Muscle of leg (tissue), 16 donors: Measurements from ENCODE around the gene PAX4. TPM values are rescaled to one million over a fixed set of nuclear protein-coding genes. Genes with fewer than 3 reads are reported as not detected.

Experiments used
- DNase-seq: peaks from one replicate; pipeline ENCODE4 v3.0.0; 2013
- H3K27ac ChIP-seq: one replicate; pipeline ENCODE4 v1.5.1; 2013; ENCODE audit warnings: mild to moderate bottlenecking, low read length, control low read depth
- H3K27me3 ChIP-seq: one replicate; pipeline ENCODE4 v1.6.1; 2013; ENCODE audit warnings: low read length; ENCODE audit not compliant: control insufficient read depth, insufficient read depth
- H3K36me3 ChIP-seq: one replicate; pipeline ENCODE4 v1.6.1; 2013; ENCODE audit warnings: low read length; ENCODE audit not compliant: control insufficient read depth, insufficient read depth
- H3K4me1 ChIP-seq: one replicate; pipeline ENCODE4 v1.6.1; 2013; ENCODE audit warnings: low read length; ENCODE audit not compliant: control insufficient read depth, insufficient read depth
- H3K4me3 ChIP-seq: one replicate; pipeline ENCODE4 v1.5.1; 2013; ENCODE audit warnings: low read length, control low read depth
- H3K9me3 ChIP-seq: replicated peaks from 2 replicates; pipeline ENCODE4 v1.6.1; 2013; ENCODE audit warnings: low read depth, low read length; ENCODE audit not compliant: control insufficient read depth
- WGBS: methylation state at CpG from one replicate; pipeline ENCODE4 v1.1.5; 2013; ENCODE audit warnings: missing lambda C conversion rate; ENCODE audit not compliant: insufficient coverage; 5-methylcytosine and 5-hydroxymethylcytosine counted together
- long read RNA-seq, 11 donors: transcript quantifications; one replicate each; lab custom pipeline, GENCODE V29; 2026
- polyA plus RNA-seq, 8 donors: library from polyadenylated mRNA; unstranded; fragments of 120-200 nt; gene quantifications; one replicate each; pipeline versions ENCODE4 v1.2.1 to v1.2.3, GENCODE V29; 2013; ENCODE audit warnings: inconsistent platforms in 1 of 8, low replicate concordance in 1 of 8; ENCODE audit not compliant: insufficient read length in 8 of 8, insufficient read depth in 1 of 8
- total RNA-seq: library from RNA; stranded (reverse); fragments of 120-200 nt; gene quantifications from one replicate; pipeline ENCODE4 v1.2.4, GENCODE V29; 2013

Gene PAX4, protein sequence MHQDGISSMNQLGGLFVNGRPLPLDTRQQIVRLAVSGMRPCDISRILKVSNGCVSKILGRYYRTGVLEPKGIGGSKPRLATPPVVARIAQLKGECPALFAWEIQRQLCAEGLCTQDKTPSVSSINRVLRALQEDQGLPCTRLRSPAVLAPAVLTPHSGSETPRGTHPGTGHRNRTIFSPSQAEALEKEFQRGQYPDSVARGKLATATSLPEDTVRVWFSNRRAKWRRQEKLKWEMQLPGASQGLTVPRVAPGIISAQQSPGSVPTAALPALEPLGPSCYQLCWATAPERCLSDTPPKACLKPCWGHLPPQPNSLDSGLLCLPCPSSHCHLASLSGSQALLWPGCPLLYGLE
- not detected for total RNA-seq
- under 1 TPM in 1 of 8 donors, not detected in 7; 0.11 TPM for polyA plus RNA-seq
- long read RNA-seq, donor 1, result 0 reads
- long read RNA-seq, donor 2, result 0 reads
- long read RNA-seq, donor 3, result 0 reads
- long read RNA-seq, donor 4, result 0 reads
- long read RNA-seq, donor 5, result 0 reads
- long read RNA-seq, donor 6, result 0 reads
- long read RNA-seq, donor 7, result 0 reads
- long read RNA-seq, donor 8, result 0 reads
- long read RNA-seq, donor 9, result 0 reads
- long read RNA-seq, donor 10, result 0 reads
- long read RNA-seq, donor 11, result 0 reads

DNA sequence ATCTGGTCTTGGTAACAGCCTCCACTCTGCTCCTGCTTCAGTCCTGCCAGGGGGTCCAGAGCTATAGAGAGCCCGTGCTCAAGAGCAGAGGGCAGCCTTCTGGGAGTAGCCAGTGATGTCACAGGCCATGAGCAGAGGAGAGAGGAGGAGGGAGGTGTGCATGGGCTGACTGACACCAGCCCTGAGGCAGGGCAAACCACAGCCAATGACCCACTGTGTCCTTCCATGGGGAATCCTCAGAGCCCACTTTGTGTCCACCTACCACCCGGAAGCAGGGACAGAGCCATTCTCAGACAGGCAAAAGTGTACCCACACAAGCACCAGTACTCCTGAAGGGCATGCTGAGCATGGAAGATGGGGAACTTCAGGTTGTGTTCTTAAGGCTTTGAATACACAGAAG is at the start of gene PAX4:
Gene PAX4 (minus strand): TSS at position 101 of the 400 bp plus-strand sequence. CDS start 2,214 bp downstream, outside the sequence.
- WGBS, result 50% methylated on average over 2 of the region's 2 CpGs
- no peak within 1 kb of the TSS for H3K27ac ChIP-seq
- H3K4me1 ChIP-seq, result no peaks in the 10 kb centered on the region
- H3K4me3 ChIP-seq, result no peak within 1 kb of the TSS
- no peak for DNase-seq
- H3K36me3 ChIP-seq, result no peaks in the 10 kb centered on the region
- H3K27me3 ChIP-seq, result peaks cover 37% of the 10 kb centered on the region
- no peaks in the 10 kb centered on the region for H3K9me3 ChIP-seq

DNA sequence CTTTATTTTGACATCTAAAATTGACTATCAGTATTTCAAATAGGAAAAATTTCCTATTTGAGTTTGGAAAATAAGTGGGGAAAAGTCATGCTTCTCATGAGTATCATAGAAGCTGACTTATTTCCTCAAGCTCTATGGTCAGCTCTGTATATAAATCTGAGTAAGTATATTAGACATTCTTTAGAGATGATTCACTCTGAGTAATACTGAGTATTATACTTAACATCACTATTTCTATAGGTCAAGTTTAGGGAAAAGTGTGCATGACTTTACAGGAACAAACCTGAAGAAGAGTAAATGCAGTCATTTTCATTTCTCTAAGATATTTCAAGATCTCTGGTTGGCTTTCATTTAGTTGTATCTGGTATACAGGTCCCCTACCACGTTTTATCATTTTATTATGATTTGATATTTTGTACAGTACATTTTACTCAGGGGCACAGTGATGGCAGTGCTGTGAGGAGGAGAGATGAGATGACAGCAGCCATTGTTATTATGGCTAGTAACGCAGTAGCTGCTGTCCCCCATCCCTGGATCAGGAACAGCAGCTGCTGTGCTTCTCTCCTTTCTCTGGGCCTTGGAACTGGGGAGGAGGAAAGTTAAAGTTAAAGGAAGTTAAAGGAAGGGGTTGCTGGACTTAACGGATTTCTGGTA is 49.2 kb upstream of the PAX4 start:
- Histone ChIP-seq H3K9me3 (no peaks in the 10 kb centered on the region), H3K4me1 (peaks cover 2% of the 10 kb centered on the region), H3K36me3 (no peaks in the 10 kb centered on the region), H3K27me3 (no peaks in the 10 kb centered on the region), H3K4me3 (no peak overlapping the region), H3K27ac (no peak overlapping the region)
- WGBS, result 100% methylated on average over 1 of the region's 3 CpGs
- no peak for DNase-seq

DNA sequence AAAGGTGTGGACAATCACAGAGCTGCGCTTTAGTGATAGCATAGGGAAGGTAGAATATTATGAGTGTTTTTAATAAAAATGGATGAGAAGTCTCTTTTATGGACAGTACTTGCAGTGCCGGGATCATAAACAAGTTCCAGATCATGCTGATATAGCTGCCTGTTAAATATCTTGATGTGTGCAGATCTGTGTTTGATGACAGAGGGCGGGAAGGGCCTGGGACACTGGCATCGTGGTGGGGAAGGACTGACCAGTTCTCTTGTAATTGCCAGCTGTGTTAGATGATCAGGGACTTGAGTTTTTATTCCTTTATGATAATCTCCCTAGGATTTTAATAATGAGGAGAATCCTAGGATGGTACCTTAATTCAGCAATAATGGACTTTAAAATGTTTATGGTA is 48.7 kb upstream of the PAX4 start:
- H3K4me1 ChIP-seq, result peaks cover 2% of the 10 kb centered on the region
- no peak for DNase-seq
- WGBS, result 81% methylated on average over 2 of the region's 4 CpGs

DNA sequence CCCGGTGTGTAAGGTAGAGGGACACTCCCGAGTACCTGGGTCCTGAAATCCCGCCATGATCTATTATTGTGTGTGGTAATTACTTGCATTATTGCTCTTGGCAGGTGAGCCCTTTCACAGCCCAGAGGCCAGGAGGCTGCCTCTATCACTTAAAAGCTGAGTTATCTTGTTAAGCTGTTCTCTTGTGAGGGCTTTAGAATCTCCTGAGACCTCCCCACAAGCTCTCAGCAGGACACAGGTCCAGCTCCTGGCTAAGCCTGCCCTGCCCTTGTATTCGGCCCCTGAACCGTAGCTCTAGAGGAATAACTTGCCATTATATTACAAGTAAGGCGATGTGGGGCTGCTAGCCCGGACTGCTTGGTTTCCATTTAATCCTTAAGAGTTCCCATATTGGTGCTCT is 48.0 kb upstream of the PAX4 start:
- WGBS, result 87% methylated on average over 3 of the region's 7 CpGs
- DNase-seq, result no peak
- Histone ChIP-seq H3K4me3 (no peak overlapping the region), H3K27ac (no peak overlapping the region), H3K36me3 (no peaks in the 10 kb centered on the region), H3K27me3 (no peaks in the 10 kb centered on the region), H3K4me1 (peaks cover 2% of the 10 kb centered on the region), H3K9me3 (no peaks in the 10 kb centered on the region)

More for the DNA sequence above, 48.7 kb upstream of the PAX4 start:
- no peaks in the 10 kb centered on the region for H3K27me3 ChIP-seq
- H3K27ac ChIP-seq, result no peak overlapping the region
- H3K9me3 ChIP-seq, result no peaks in the 10 kb centered on the region
- no peak overlapping the region for H3K4me3 ChIP-seq
- H3K36me3 ChIP-seq, result no peaks in the 10 kb centered on the region

DNA sequence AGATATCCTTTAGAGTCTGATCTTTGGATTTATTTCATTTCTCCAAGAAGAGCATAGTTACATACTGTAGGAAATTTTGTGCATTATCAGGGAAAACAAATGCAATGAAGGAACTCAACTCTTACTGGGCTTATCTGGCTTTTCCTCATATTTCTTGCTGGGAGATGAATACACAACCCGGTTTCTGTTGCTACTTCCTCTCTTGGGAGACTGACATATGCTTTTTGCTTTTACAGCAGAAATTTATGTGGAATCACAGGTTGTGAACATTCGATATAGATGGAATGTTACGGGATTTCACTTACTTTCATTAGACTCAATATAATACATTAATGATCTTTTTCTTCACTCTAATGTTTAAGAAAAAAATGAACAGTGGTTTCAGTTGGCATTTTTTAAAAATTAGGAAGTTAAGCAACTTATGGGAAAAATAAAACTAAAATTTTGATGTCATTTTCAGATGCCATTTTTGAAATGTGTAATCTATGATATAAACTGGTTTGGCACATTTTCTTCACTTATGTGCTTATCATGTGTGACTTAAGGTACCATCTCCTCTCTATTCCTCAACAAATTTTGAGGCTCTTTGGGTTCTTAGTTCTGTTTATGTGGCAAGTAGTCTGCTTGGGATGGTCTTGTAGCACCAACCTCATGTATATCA is 41.2 kb upstream of the PAX4 start:
- no peaks in the 10 kb centered on the region for H3K9me3 ChIP-seq
- H3K27ac ChIP-seq, result no peak overlapping the region
- peak; percentile 41 for DNase-seq
- peaks cover 9% of the 10 kb centered on the region for H3K36me3 ChIP-seq
- no CpG with 5 or more reads among the region's 3 CpGs for WGBS
- peaks cover 3% of the 10 kb centered on the region for H3K4me1 ChIP-seq
- no peak overlapping the region for H3K4me3 ChIP-seq
- no peaks in the 10 kb centered on the region for H3K27me3 ChIP-seq

DNA sequence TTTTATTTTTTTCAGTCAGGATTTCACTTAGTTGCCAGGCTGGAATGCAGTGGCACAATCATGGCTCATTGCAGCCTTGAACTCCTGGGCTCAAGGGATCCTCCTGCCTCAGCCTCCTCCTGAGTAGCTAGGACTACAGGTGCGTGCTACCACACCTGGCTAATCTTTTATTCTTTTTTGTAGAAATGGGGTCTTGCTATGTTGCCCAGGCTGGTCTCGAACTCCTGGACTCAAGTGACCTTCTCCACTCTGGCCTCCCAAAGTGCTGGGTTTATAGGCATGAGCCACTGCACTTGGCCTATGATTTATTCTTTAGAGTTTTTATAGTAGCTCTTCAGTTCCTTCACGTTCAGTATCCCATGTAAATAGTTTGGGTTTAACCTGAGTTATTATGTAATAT is 39.6 kb upstream of the PAX4 start:
- H3K27me3 ChIP-seq, result no peaks in the 10 kb centered on the region
- H3K9me3 ChIP-seq, result no peaks in the 10 kb centered on the region
- H3K4me1 ChIP-seq, result peaks cover 12% of the 10 kb centered on the region
- H3K4me3 ChIP-seq, result no peak overlapping the region
- 80% methylated on average over 1 of the region's 3 CpGs for WGBS
- H3K36me3 ChIP-seq, result peaks cover 9% of the 10 kb centered on the region
- no peak for DNase-seq
- H3K27ac ChIP-seq, result no peak overlapping the region

DNA sequence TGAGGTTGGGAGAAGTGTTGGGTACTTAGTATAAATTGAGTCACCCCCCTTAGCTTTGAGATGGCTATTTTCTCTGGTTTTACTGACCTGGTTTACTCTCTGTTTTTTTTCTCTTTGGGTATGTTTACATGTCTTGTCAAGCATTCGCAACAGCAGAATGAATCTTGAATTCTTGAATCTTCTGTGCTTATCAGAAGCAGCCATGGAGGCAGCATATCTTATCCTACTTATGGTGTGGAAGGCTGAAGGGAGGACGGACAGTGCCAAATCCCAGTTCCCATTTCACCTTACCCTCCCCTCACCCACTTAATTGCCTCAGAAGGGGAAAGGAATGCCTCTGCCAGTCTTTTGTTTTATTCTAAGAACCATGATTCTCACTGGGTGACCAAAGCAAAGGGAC is 37.8 kb upstream of the PAX4 start:
- no peak overlapping the region for H3K27ac ChIP-seq

DNA sequence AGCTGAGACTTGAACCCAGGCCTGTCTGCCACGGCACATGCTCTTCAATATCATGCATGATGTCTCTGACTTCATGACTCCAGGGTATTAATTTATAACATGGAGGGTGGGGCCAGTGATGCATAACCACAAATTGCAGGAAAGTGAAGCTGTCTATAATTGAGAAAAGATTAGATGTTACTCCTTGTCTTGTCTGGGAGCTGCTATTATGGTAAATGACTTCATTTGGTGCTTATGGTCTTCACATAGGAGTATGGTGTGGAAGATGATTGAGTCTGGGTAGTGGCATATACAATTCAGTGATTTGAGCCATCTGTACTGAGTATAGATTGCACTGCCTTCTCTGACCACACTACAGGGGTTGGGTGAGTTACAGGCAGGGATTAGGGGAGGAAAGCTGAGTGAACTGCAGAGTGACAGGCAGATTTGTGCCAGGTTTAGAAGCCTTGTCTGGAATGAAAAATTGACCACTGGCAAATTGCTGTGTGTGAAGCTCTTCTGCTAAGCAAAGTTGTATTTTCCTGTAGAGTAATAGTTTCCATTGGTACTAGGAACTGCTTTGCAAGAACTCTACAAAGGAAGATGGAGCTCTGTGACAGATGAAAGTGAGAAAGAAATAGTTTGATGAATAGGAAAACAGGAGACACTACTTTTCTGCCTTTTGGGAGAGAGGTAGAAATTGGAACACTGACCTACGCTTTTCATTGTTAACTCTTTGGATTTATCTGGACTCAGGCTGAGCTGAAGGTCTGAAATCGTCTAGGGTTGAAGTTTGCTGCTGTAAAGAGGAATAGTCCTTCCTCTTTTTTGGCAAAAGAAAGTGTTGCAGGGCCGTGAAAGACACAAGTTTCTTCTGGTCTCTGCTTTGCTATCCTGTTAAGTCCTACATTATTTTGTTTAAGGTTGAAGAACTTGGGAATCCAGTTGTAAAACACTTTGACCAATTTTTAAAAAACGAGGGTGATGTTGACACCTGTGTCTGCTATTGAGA is 36.8 kb upstream of the PAX4 start:
- Histone ChIP-seq H3K27ac (no peak overlapping the region), H3K4me1 (peaks cover 18% of the 10 kb centered on the region), H3K36me3 (peaks cover 6% of the 10 kb centered on the region), H3K4me3 (no peak overlapping the region), H3K9me3 (no peaks in the 10 kb centered on the region), H3K27me3 (no peaks in the 10 kb centered on the region)
- 55% methylated on average over 4 of the region's 5 CpGs for WGBS
- peak; percentile 25 for DNase-seq

More for the DNA sequence above, 37.8 kb upstream of the PAX4 start:
- Histone ChIP-seq H3K4me3 (no peak overlapping the region), H3K9me3 (no peaks in the 10 kb centered on the region), H3K27me3 (no peaks in the 10 kb centered on the region), H3K4me1 (peaks cover 17% of the 10 kb centered on the region), H3K36me3 (peaks cover 9% of the 10 kb centered on the region)
- DNase-seq, result no peak
- WGBS, result no CpG with 5 or more reads among the region's 2 CpGs

DNA sequence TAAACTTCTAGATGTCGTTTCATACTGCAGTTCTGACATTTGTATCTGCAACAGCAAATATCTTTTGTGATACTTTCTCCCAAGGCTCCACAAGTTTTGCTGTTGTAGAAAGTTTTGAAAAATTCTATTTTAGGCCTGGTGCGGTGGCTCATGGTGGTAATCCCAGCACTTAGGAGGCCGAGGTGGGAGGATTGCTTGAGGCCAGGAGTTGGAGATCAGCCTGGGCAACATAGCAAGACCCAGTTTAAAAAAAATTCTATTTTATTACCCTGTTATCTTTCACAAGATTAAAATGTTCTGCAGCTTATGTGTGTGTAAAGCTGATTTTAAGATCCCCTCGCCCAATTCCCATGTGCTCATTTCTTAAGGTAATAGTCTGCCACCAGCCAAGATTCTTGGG is 35.5 kb upstream of the PAX4 start:
- peaks cover 18% of the 10 kb centered on the region for H3K4me1 ChIP-seq
- H3K27me3 ChIP-seq, result no peaks in the 10 kb centered on the region
- H3K27ac ChIP-seq, result no peak overlapping the region
- H3K4me3 ChIP-seq, result no peak overlapping the region
- WGBS, result 80% methylated on average over 1 of the region's 4 CpGs
- no peak for DNase-seq
- H3K9me3 ChIP-seq, result no peaks in the 10 kb centered on the region
- peaks cover 6% of the 10 kb centered on the region for H3K36me3 ChIP-seq
